ENCODE measurements around the gene HSF5. TPM values are rescaled to one million over a fixed set of nuclear protein-coding genes. Genes with fewer than 3 reads are reported as not detected.

The HSF5 gene
- total RNA-seq, 1 experiment from 2014 or later: not detected

DNA sequence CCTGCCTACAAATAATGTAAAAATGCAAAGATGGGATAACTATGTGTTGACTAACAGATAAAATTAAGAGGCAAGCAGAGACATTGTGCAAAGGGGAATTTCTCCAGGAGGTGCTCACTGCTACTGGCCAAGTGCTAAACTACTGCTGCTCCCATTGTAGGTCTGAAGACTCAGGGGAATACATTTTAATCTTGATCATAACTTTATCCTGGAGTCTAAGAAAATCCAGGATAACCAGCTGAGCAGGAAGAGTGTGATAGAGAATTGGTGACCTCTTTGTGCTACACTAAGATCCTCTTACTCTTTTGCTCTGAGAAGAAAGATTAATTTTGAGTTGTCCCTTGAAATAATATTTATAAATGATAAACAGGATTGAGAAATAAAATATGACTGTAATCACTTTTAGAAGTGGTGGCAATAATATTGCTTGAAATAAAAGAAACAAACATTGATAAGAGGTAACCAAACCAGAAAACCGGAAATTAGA, 76.8 kb downstream of the HSF5 start:
- H2BK120ac ChIP-seq (ENCODE audit: low read depth, low read length, poor library complexity, severe bottlenecking): no peak overlapping the region
- H3K27ac ChIP-seq (ENCODE audit: insufficient read length, low read depth, low read length): no peak overlapping the region
- peaks cover 10 to 15% of the 10 kb centered on the region in 2 experiments for H3K4me1 Mint-ChIP-seq
- TF ChIP-seq CTCF (conservative IDR thresholded peaks at IDR 0.05): no peak
- no peak overlapping the region for H4K91ac ChIP-seq (ENCODE audit: insufficient read length, low read depth, low read length)
- H3T11ph ChIP-seq (ENCODE audit: low read length): no peak overlapping the region
- no peaks in the 10 kb centered on the region for H3K79me2 ChIP-seq (ENCODE audit: insufficient read depth, low read length)
- H3K27me3 ChIP-seq (ENCODE audit: insufficient read depth, low read length): no peaks in the 10 kb centered on the region
- no CpG with 5 or more reads among the region's 1 CpG for WGBS (ENCODE audit: extremely low coverage, insufficient read length, low lambda C conversion rate)
- no peak overlapping the region for H2AFZ ChIP-seq (ENCODE audit: low read length)
- no peak overlapping the region for H4K5ac ChIP-seq (ENCODE audit: insufficient read length, low read depth, low read length)
- no peaks in the 10 kb centered on the region for H3K23me2 ChIP-seq (ENCODE audit: insufficient read length, low read depth, low read length, poor library complexity, severe bottlenecking)
- peaks cover 4% of the 10 kb centered on the region for H3K27me3 Mint-ChIP-seq (ENCODE audit: low read depth)
- DNase-seq: no peak
- H3K9me3 ChIP-seq (ENCODE audit: control insufficient read depth, low read depth, low read length): no peaks in the 10 kb centered on the region
- no peaks in the 10 kb centered on the region for H3K9me3 Mint-ChIP-seq
- H3K4me2 ChIP-seq (ENCODE audit: insufficient read depth, insufficient read length, low read length): no peak overlapping the region
- H3K36me3 Mint-ChIP-seq (ENCODE audit: insufficient read depth in 1 of 3, low read depth in 3 of 3): no peaks in the 10 kb centered on the region
- no peak overlapping the region for H2BK20ac ChIP-seq (ENCODE audit: low read depth, low read length, poor library complexity, severe bottlenecking)
- no peak overlapping the region for H3K4me3 Mint-ChIP-seq
- H3K79me1 ChIP-seq (ENCODE audit: insufficient read depth, low read depth, low read length, poor library complexity, severe bottlenecking): no peaks in the 10 kb centered on the region
- H2BK12ac ChIP-seq (ENCODE audit: insufficient read length, low read depth, low read length): no peak overlapping the region
- no peak overlapping the region for H3K4ac ChIP-seq (ENCODE audit: low read depth, low read length)
- no peak overlapping the region for H3K9ac ChIP-seq (ENCODE audit: extremely low read depth, insufficient read length, low read length)
- no peak overlapping the region for H3K56ac ChIP-seq (ENCODE audit: insufficient read length, low read depth, low read length)
- H3K18ac ChIP-seq (ENCODE audit: insufficient read length, low read depth, low read length): no peak overlapping the region
- H2BK15ac ChIP-seq (ENCODE audit: low read depth, low read length): no peak overlapping the region
- H3K14ac ChIP-seq (ENCODE audit: insufficient read depth, low read length): no peak overlapping the region
- H2BK5ac ChIP-seq (ENCODE audit: insufficient read length, low read length): no peak overlapping the region
- no peak overlapping the region for H3K23ac ChIP-seq (ENCODE audit: insufficient read length, low read depth, low read length)
- no peak overlapping the region for H2AK5ac ChIP-seq (ENCODE audit: insufficient read length, low read length)
- H3K4me1 ChIP-seq (ENCODE audit: insufficient read depth, low read length): no peaks in the 10 kb centered on the region
- no peak overlapping the region for H3K27ac Mint-ChIP-seq
- no peak overlapping the region for H4K8ac ChIP-seq (replicated peaks; ENCODE audit: insufficient read length, low read depth, low read length)
- H4K20me1 ChIP-seq (ENCODE audit: control insufficient read depth, insufficient read depth, insufficient read length): no peaks in the 10 kb centered on the region

Measured in H9 (cell line).